Activated T-cell treated with anti-CD3 and anti-CD28 coated beads for 4 hours (primary cell): Measurements from ENCODE around the gene KCNJ5.

Experiments
- DNase-seq: peaks from one replicate; pipeline ENCODE4 v3.0.0-alpha.2; 2020

Gene KCNJ5

GRCh38 chr11:128897826-128898225, 6.7 kb downstream of the KCNJ5 start:
- DNase-seq: no peak

GRCh38 chr11:128898580-128899344, 7.6 kb downstream of the KCNJ5 start:
- DNase-seq: no peak

GRCh38 chr11:128900468-128900867, 9.3 kb downstream of the KCNJ5 start:
- DNase-seq: no peak

- no peak for DNase-seq
Measured at GRCh38 chr11:128901653-128902514, 10.7 kb downstream of the KCNJ5 start.

GRCh38 chr11:128902515-128903066, 11.4 kb downstream of the KCNJ5 start:
- DNase-seq: no peak

- DNase-seq: no peak
Measured at GRCh38 chr11:128903248-128904061, 12.3 kb downstream of the KCNJ5 start.

GRCh38 chr11:128904303-128904655, 13.1 kb downstream of the KCNJ5 start:
- no peak for DNase-seq

- DNase-seq: no peak
Measured at GRCh38 chr11:128904656-128905344, 13.6 kb downstream of the KCNJ5 start.

GRCh38 chr11:128905345-128906184, 14.4 kb downstream of the KCNJ5 start:
- peak; percentile 20 for DNase-seq

- DNase-seq: no peak
Measured at GRCh38 chr11:128906185-128907050, 15.3 kb downstream of the KCNJ5 start.

GRCh38 chr11:128907585-128907984, 16.4 kb downstream of the KCNJ5 start:
- DNase-seq: no peak

- no peak for DNase-seq
Measured at GRCh38 chr11:128908391-128909246, 17.5 kb downstream of the KCNJ5 start.

GRCh38 chr11:128909438-128910125, 18.4 kb downstream of the KCNJ5 start:
- no peak for DNase-seq

- no peak for DNase-seq
Measured at GRCh38 chr11:128910576-128910975, 19.4 kb downstream of the KCNJ5 start.

- DNase-seq: no peak
Measured at GRCh38 chr11:128911239-128911638, 20.1 kb downstream of the KCNJ5 start.

- no peak for DNase-seq
Measured at GRCh38 chr11:128911701-128912100, 20.5 kb downstream of the KCNJ5 start.

- DNase-seq: no peak
Measured at GRCh38 chr11:128913806-128914205, 22.6 kb downstream of the KCNJ5 start.
